HG02759 (cell line): Measurements from ENCODE around the gene BTNL8.

ENCODE experiments used
- ATAC-seq: cut with Tn5 transposase; IDR thresholded peaks from one replicate; pipeline ENCODE4 v1.9.1; 2021; ENCODE audit warnings: mild to moderate bottlenecking, moderate library complexity; ENCODE audit not compliant: unreplicated experiment

Gene BTNL8

GRCh38 chr5:180898621-180899246 is at the start of gene BTNL8:
TSS of gene BTNL8 (plus strand) at chr5:180899159. CDS start at chr5:180899311, 152 bp downstream.
- no peak for ATAC-seq

GRCh38 chr5:180849827-180850226 is 49.1 kb upstream of the BTNL8 start:
- no peak for ATAC-seq

GRCh38 chr5:180850434-180851078 is 48.4 kb upstream of the BTNL8 start:
- ATAC-seq, result no peak

GRCh38 chr5:180852495-180852894 is 46.5 kb upstream of the BTNL8 start:
- ATAC-seq, result no peak

GRCh38 chr5:180853121-180853847 is 45.7 kb upstream of the BTNL8 start:
- no peak for ATAC-seq

GRCh38 chr5:180853848-180854176 is 45.1 kb upstream of the BTNL8 start:
- ATAC-seq, result no peak

- no peak for ATAC-seq
Observed at GRCh38 chr5:180858586-180858985, 40.4 kb upstream of the BTNL8 start.

- peak; percentile 39 for ATAC-seq
Observed at GRCh38 chr5:180860273-180860886, 38.6 kb upstream of the BTNL8 start.

- peak; percentile 95 for ATAC-seq
Observed at GRCh38 chr5:180860887-180861822, 37.8 kb upstream of the BTNL8 start, which contains the start of gene ZFP62. TSS of gene ZFP62 (minus strand) at chr5:180861276. CDS start at chr5:180861219, 57 bp downstream.

- ATAC-seq, result no peak
Observed at GRCh38 chr5:180862645-180863044, 36.3 kb upstream of the BTNL8 start.

- no peak for ATAC-seq
Observed at GRCh38 chr5:180865981-180866695, 32.8 kb upstream of the BTNL8 start.

GRCh38 chr5:180866985-180867384 is 32.0 kb upstream of the BTNL8 start:
- no peak for ATAC-seq

- no peak for ATAC-seq
Observed at GRCh38 chr5:180868960-180869359, 30.0 kb upstream of the BTNL8 start.

- no peak for ATAC-seq
Observed at GRCh38 chr5:180869587-180869986, 29.4 kb upstream of the BTNL8 start.

- ATAC-seq, result no peak
Observed at GRCh38 chr5:180870276-180871068, 28.5 kb upstream of the BTNL8 start.

GRCh38 chr5:180872419-180872818 is 26.5 kb upstream of the BTNL8 start:
- no peak for ATAC-seq

GRCh38 chr5:180873615-180874520 is 25.1 kb upstream of the BTNL8 start:
- peak; percentile 59 for ATAC-seq
